ENCODE results near the gene OR1L8. TPM values are rescaled to one million over a fixed set of nuclear protein-coding genes. Genes with fewer than 3 reads are reported as not detected.

The OR1L8 gene
- total and polyA plus RNA-seq, 2 donors (not counting 3 experiments of a cell fraction or from before 2014, with no cell fraction given), result 0.15 to 1.8 TPM

DNA sequence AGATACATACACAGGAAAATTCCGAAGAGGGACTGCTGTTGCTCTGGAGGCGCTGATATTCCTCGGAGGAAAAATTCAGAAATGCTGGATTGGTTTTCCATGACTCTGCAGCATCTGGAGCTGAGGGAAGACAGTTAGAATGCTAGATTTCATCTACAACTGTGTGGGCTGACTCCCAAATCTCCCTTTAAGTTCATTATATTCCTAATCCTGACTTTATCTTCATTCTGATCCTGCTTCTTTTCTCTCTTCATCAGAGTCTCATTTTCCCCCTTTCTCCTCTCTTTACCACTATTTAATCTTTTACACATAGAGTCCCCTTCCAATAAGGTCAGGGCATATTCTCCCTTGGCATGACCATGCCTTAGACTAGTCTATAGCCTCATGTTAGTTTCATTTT lies 56.0 kb downstream of the OR1L8 start, which contains the start of gene OR1N1:
TSS of gene OR1N1 (minus strand) at position 101 of the 400 bp plus-strand sequence. CDS start at position 101, 0 bp downstream.
- Histone ChIP-seq H3K36me3 (ENCODE audit: control insufficient read depth in 2 of 2, extremely low read depth in 1 of 2, insufficient read depth in 2 of 2, low read length in 2 of 2) (no peaks in the 10 kb centered on the region), H3K4me3 (replicated peaks in 1 of 3; ENCODE audit: insufficient read depth in 1 of 3, low read depth in 1 of 3, low read length in 3 of 3) (no peak within 1 kb of the TSS), H2AFZ (ENCODE audit: low read depth, low read length) (no peak within 1 kb of the TSS), H3K4me1 (ENCODE audit: control insufficient read depth, extremely low read depth, insufficient read depth, low read length) (no peaks in the 10 kb centered on the region), H3K4me2 (ENCODE audit: insufficient read depth, low read length) (no peak within 1 kb of the TSS), H3K9ac (replicated peaks; ENCODE audit: extremely low read depth, insufficient read depth, low read length) (no peak within 1 kb of the TSS), H3K79me2 (ENCODE audit: control insufficient read depth, insufficient read depth, low read length) (no peaks in the 10 kb centered on the region), H3K9me3 (replicated peaks; ENCODE audit: control insufficient read depth, insufficient read depth, low read length) (no peaks in the 10 kb centered on the region), H4K20me1 (replicated peaks; ENCODE audit: control insufficient read depth, extremely low read depth, insufficient read depth, low read length) (no peaks in the 10 kb centered on the region), H3K27ac (ENCODE audit: insufficient read depth, low read depth, low read length) (no peak within 1 kb of the TSS), H3K27me3 (ENCODE audit: control insufficient read depth in 2 of 2, insufficient read depth in 2 of 2, low read length in 2 of 2) (peaks cover 2 to 8% of the 10 kb centered on the region in 2 experiments), H3K9me1 (replicated peaks; ENCODE audit: control insufficient read depth, extremely low read depth, insufficient read depth, low read length) (no peaks in the 10 kb centered on the region)
- intact Hi-C loops (cut with micrococcal nuclease), result no loop called here
- no peak for FAIRE-seq
- DNase-seq (ENCODE audit: low read depth, low spot score), result no peak
- TF ChIP-seq POLR2A (IDR thresholded peaks at IDR 0.05; ENCODE audit: low read depth, low read length), result no peak
- no peak for TF ChIP-seq FOS (IDR thresholded peaks at IDR 0.05; ENCODE audit: borderline replicate concordance, insufficient read depth, low read length)
- TF ChIP-seq, protein P1, sequence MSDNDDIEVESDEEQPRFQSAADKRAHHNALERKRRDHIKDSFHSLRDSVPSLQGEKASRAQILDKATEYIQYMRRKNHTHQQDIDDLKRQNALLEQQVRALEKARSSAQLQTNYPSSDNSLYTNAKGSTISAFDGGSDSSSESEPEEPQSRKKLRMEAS (IDR thresholded peaks at IDR 0.05; ENCODE audit: insufficient read depth, insufficient read length), result no peak
- TF ChIP-seq, protein P2, sequence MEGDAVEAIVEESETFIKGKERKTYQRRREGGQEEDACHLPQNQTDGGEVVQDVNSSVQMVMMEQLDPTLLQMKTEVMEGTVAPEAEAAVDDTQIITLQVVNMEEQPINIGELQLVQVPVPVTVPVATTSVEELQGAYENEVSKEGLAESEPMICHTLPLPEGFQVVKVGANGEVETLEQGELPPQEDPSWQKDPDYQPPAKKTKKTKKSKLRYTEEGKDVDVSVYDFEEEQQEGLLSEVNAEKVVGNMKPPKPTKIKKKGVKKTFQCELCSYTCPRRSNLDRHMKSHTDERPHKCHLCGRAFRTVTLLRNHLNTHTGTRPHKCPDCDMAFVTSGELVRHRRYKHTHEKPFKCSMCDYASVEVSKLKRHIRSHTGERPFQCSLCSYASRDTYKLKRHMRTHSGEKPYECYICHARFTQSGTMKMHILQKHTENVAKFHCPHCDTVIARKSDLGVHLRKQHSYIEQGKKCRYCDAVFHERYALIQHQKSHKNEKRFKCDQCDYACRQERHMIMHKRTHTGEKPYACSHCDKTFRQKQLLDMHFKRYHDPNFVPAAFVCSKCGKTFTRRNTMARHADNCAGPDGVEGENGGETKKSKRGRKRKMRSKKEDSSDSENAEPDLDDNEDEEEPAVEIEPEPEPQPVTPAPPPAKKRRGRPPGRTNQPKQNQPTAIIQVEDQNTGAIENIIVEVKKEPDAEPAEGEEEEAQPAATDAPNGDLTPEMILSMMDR (IDR thresholded peaks at IDR 0.05; ENCODE audit: extremely low read depth in 1 of 2, insufficient read depth in 1 of 2, low read depth in 1 of 2, low read length in 2 of 2), result no peak
- no peak for TF ChIP-seq JUN (IDR thresholded peaks at IDR 0.05; ENCODE audit: borderline replicate concordance, insufficient read depth, insufficient read length, low read depth)
- no peak for TF ChIP-seq EZH2 (IDR thresholded peaks at IDR 0.05; ENCODE audit: borderline replicate concordance, low read depth, low read length, severe bottlenecking)
- TF ChIP-seq MYC (IDR thresholded peaks at IDR 0.05; ENCODE audit: low read depth, low read length), result no peak
- no peak for TF ChIP-seq POLR2AphosphoS5 (IDR thresholded peaks at IDR 0.05; ENCODE audit: insufficient read depth, low read depth, low read length)
- TF ChIP-seq GATA2 (IDR thresholded peaks at IDR 0.05; ENCODE audit: insufficient read depth, insufficient read length, low read depth, low read length), result no peak
- no TSS peak for BruUV-seq (replicated peaks)
- ChIA-PET POLR2A (no interaction called here), CTCF (interaction anchor here (1.0 kb wide), 1 partner anchor 29 kb away, joined by 3 read pairs; no protein-coding TSS in a partner anchor)
- dilution Hi-C loops (cut with MboI; ENCODE audit: extremely low pct_ligation_motif_present, low sequenced_read_pairs), result no loop called here

Data from endothelial cell of umbilical vein (primary cell).